HepG2 (cell line): ENCODE data around the gene ADCY10. TPM values are rescaled to one million over a fixed set of nuclear protein-coding genes. Genes with fewer than 3 reads are reported as not detected.

Source experiments
- CBX1 ChIP-seq: IDR thresholded peaks from one replicate; pipeline ENCODE4 v1.6.1; 2016; ENCODE audit warnings: antibody characterized with exemption, low read depth
- ETV5 ChIP-seq: IDR thresholded peaks from 2 replicates; pipeline ENCODE4 v1.6.1; 2018; ENCODE audit warnings: missing biosample characterization, missing genetic modification reagents, inconsistent platforms, borderline replicate concordance
- GABPB1 ChIP-seq: IDR thresholded peaks from 2 replicates; pipeline ENCODE4 v1.6.1; 2016; ENCODE audit warnings: mild to moderate bottlenecking, missing genetic modification reagents, moderate library complexity, missing compliant biosample characterization
- GATA4 ChIP-seq: sonication (generic); IDR thresholded peaks from 2 replicates; pipeline ENCODE4 v1.6.1; 2016; ENCODE audit warnings: antibody characterized with exemption, low read depth, borderline replicate concordance
- MAZ ChIP-seq, 2 experiments: sonication (generic) in 1 of 2; formaldehyde crosslinking in 1 of 2; IDR thresholded peaks; 2 replicates each; pipeline versions ENCODE4 v1.5.0 to v1.6.1; 2012 to 2020; ENCODE audit warnings: low read depth in 2 of 2, mild to moderate bottlenecking in 2 of 2, borderline replicate concordance in 1 of 2, improper control_type of control experiment in 1 of 2, low read length in 1 of 2, missing genetic modification reagents in 1 of 2, moderate library complexity in 1 of 2
- MED13 ChIP-seq: sonication (generic); formaldehyde crosslinking; IDR thresholded peaks from 2 replicates; pipeline ENCODE4 v1.5.0; 2020; ENCODE audit warnings: missing genetic modification reagents
- NFYC ChIP-seq: IDR thresholded peaks from 2 replicates; pipeline ENCODE4 v1.6.1; 2016; ENCODE audit warnings: missing genetic modification reagents, missing compliant biosample characterization
- PAXIP1 ChIP-seq: sonication (generic); formaldehyde crosslinking; conservative IDR thresholded peaks from 2 replicates; pipeline ENCODE4 v1.4.0; 2020; ENCODE audit warnings: mild to moderate bottlenecking, missing genetic modification reagents, moderate library complexity
- SNAPC2 ChIP-seq: sonication (generic); formaldehyde crosslinking; IDR thresholded peaks from 2 replicates; pipeline ENCODE4 v1.8.1; 2022; ENCODE audit warnings: mild to moderate bottlenecking, missing genetic modification reagents
- ZMAT3 ChIP-seq: sonication (generic); formaldehyde crosslinking; conservative IDR thresholded peaks from 2 replicates; pipeline ENCODE4 v1.7.0; 2021; ENCODE audit warnings: missing genetic modification reagents
- ZNF530 ChIP-seq: sonication (generic); formaldehyde crosslinking; IDR thresholded peaks from 2 replicates; pipeline ENCODE4 v1.5.0; 2020; ENCODE audit warnings: low read depth, mild to moderate bottlenecking, missing genetic modification reagents
- ZNF761 ChIP-seq: sonication (generic); formaldehyde crosslinking; conservative IDR thresholded peaks from 2 replicates; pipeline ENCODE4 v1.4.0; 2020; ENCODE audit warnings: mild to moderate bottlenecking, missing genetic modification reagents
- polyA plus RNA-seq, 8 experiments: library from polyadenylated mRNA; depleted of rRNA in 3 of 8; stranded (reverse) in 7 of 8; unstranded in 1 of 8; fragments of >200 nt; fragmentation: Illumina TruSeq in 4 of 8; extraction: Trizol in 4 of 8; gene quantifications; 2 replicates each; pipeline versions ENCODE4 v1.2.1 to v1.2.3, GENCODE V29; 2011 to 2016; ENCODE audit warnings: low read depth in 4 of 8, missing spikeins in 1 of 8, mixed read lengths in 1 of 8; ENCODE audit not compliant: insufficient read depth in 1 of 8
- total RNA-seq, 5 experiments: library from RNA; depleted of rRNA; stranded (reverse); fragments of >200 nt; fragmentation: Illumina TruSeq; extraction: Trizol; gene quantifications; 2 replicates each; pipeline ENCODE4 v1.2.3, GENCODE V29; 2016; ENCODE audit warnings: low read depth in 1 of 5
- TF ChIP-seq, protein P1 (sequence below): sonication (generic); formaldehyde crosslinking; IDR thresholded peaks from 2 replicates; pipeline ENCODE4 v1.4.0; 2020; ENCODE audit warnings: mild to moderate bottlenecking, missing genetic modification reagents
- TF ChIP-seq, protein P2 (sequence below): sonication (generic); formaldehyde crosslinking; IDR thresholded peaks from 2 replicates; pipeline ENCODE4 v1.4.0; 2020; ENCODE audit warnings: missing genetic modification reagents

The ADCY10 gene
- total and polyA plus RNA-seq, 2 of the 13 experiments (the other 11 are each of a cell fraction or from before 2014, with no cell fraction given) = 0.02 to 0.03 TPM

GRCh38 chr1:167936068-167936929, 22.4 kb upstream of the ADCY10 start, which contains the start of gene DCAF6 (continued):
- TF ChIP-seq, protein P1, sequence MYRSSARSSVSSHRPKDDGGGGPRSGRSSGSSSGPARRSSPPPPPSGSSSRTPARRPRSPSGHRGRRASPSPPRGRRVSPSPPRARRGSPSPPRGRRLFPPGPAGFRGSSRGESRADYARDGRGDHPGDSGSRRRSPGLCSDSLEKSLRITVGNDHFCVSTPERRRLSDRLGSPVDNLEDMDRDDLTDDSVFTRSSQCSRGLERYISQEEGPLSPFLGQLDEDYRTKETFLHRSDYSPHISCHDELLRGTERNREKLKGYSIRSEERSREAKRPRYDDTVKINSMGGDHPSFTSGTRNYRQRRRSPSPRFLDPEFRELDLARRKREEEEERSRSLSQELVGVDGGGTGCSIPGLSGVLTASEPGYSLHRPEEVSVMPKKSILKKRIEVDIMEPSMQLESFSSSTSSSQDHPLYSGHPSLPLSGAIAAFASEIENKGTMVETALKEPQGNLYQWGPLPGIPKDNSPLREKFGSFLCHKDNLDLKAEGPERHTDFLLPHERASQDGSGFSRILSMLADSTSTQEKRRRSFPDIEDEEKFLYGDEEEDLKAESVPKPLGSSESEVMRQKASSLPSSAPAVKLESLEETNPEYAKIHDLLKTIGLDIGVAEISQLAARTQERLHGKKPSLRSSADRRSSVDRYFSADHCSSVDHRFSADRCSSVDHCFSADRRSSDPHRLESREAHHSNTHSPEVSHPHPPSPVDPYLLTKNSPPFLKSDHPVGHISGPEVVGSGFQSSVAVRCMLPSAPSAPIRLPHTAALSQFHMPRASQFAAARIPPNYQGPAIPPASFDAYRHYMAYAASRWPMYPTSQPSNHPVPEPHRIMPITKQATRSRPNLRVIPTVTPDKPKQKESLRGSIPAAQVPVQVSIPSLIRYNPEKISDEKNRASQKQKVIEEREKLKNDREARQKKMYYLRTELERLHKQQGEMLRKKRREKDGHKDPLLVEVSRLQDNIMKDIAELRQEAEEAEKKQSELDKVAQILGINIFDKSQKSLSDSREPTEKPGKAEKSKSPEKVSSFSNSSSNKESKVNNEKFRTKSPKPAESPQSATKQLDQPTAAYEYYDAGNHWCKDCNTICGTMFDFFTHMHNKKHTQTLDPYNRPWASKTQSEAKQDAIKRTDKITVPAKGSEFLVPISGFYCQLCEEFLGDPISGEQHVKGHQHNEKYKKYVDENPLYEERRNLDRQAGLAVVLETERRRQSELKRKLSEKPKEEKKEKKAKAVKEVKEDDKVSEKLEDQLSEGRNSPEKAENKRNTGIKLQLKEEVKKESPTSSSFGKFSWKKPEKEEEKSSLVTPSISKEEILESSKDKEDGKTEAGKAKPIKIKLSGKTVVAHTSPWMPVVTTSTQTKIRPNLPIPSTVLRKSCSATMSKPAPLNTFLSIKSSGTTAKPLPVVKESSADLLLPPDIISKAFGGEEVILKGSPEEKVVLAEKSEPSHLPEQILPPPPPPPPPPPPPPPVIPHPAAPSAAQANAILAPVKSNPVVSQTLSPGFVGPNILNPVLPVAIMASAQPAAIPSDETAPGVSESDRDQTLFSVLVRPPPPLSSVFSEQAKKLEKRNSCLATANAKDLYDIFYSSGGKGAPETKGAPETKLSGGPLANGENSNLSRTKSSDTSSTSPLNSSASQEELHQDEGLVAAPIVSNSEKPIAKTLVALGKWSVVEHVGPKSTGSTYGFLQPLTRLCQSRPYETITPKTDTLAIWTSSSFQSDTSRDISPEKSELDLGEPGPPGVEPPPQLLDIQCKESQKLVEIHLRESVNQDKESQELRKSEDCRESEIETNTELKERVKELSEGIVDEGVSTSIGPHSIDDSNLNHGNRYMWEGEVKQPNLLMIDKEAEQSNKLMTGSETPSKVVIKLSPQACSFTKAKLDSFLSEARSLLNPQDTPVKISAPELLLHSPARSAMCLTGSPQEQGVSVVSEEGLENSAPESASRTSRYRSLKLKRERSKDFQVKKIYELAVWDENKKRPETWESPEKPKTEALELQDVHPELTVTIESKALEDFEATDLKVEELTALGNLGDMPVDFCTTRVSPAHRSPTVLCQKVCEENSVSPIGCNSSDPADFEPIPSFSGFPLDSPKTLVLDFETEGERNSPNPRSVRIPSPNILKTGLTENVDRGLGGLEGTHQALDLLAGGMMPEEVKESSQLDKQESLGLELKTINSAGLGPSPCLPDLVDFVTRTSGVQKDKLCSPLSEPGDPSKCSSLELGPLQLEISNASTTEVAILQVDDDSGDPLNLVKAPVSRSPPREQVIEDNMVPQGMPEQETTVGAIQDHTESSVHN (CRISPR knock-in tag) = 0 out of 2 replicates have a peak, but pooled peaks have one; percentile 30
- TF ChIP-seq CBX1 = no peak
- 0 out of 2 replicates have a peak, but pooled peaks have one; percentile 58 for TF ChIP-seq ZMAT3 (CRISPR knock-in tag)
- TF ChIP-seq ZNF530 = no peak
- peak; percentile 84 for TF ChIP-seq NFYC (CRISPR knock-in tag)
- TF ChIP-seq ZNF761 (CRISPR knock-in tag) = peak; percentile 66; the same call in 1 of the 2 replicates
- 0 out of 2 replicates have a peak, but pooled peaks have one; percentile 11 for TF ChIP-seq MED13 (CRISPR knock-in tag)
- TF ChIP-seq PAXIP1 (CRISPR knock-in tag) = peak; percentile 54
- TF ChIP-seq ETV5 (CRISPR knock-in tag) = peak; percentile 41; the same call in 1 of the 2 replicates
- peak; percentile 93 for TF ChIP-seq GABPB1
- TF ChIP-seq, protein P2, sequence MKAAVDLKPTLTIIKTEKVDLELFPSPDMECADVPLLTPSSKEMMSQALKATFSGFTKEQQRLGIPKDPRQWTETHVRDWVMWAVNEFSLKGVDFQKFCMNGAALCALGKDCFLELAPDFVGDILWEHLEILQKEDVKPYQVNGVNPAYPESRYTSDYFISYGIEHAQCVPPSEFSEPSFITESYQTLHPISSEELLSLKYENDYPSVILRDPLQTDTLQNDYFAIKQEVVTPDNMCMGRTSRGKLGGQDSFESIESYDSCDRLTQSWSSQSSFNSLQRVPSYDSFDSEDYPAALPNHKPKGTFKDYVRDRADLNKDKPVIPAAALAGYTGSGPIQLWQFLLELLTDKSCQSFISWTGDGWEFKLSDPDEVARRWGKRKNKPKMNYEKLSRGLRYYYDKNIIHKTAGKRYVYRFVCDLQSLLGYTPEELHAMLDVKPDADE (CRISPR knock-in tag) = peak; percentile 10; the same call in 1 of the 2 replicates
- peak; percentile 72; the same call in 1 of the 2 replicates for TF ChIP-seq SNAPC2 (CRISPR knock-in tag)
- TF ChIP-seq GATA4 = no peak
- peak; percentile 92 for TF ChIP-seq MAZ (IDR thresholded peaks at IDR 0.05; ENCODE audit: borderline replicate concordance, low read depth, low read length)
- TF ChIP-seq MAZ (CRISPR knock-in tag; IDR thresholded peaks at IDR 0.05; ENCODE audit: low read depth) = peak; percentile 42
